Measurements from ENCODE around the gene KRTAP20-1. TPM values are rescaled to one million over a fixed set of nuclear protein-coding genes. Genes with fewer than 3 reads are reported as not detected.

Gene KRTAP20-1
- total RNA-seq, 1 donor from 2014 or later = not detected

DNA sequence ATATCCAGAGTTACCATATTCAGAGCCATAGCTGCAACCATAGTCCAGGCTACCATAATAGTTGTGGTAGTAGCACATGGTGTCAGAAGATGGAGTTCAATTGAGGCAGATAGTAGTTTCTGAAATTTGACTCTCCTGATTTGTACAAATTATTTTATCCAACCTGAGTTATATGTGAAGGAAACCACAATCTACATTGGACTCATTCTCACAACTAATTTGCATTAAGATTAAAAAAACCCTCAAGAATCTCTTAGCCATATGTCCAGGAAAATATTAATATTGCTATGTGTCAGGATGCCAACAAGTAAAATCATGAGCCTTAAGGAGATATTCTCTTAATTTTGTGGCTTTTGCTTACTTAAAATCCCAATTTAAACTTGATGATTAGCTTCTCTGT is 25.9 kb upstream of the KRTAP20-1 start, which contains the start of gene KRTAP22-2:
Gene KRTAP22-2 (minus strand): TSS at position 101 of the 400 bp plus-strand sequence.
- intact Hi-C loops (cut with DNase I) = no loop called here
- H3K9me3 ChIP-seq = no peaks in the 10 kb centered on the region
- H3K4me1 ChIP-seq = no peaks in the 10 kb centered on the region
- ATAC-seq = no peak
- TF ChIP-seq, protein P1, sequence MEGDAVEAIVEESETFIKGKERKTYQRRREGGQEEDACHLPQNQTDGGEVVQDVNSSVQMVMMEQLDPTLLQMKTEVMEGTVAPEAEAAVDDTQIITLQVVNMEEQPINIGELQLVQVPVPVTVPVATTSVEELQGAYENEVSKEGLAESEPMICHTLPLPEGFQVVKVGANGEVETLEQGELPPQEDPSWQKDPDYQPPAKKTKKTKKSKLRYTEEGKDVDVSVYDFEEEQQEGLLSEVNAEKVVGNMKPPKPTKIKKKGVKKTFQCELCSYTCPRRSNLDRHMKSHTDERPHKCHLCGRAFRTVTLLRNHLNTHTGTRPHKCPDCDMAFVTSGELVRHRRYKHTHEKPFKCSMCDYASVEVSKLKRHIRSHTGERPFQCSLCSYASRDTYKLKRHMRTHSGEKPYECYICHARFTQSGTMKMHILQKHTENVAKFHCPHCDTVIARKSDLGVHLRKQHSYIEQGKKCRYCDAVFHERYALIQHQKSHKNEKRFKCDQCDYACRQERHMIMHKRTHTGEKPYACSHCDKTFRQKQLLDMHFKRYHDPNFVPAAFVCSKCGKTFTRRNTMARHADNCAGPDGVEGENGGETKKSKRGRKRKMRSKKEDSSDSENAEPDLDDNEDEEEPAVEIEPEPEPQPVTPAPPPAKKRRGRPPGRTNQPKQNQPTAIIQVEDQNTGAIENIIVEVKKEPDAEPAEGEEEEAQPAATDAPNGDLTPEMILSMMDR (IDR thresholded peaks at IDR 0.05) = no peak
- no peak within 1 kb of the TSS for H3K27ac ChIP-seq
- DNase-seq = no peak
- no peaks in the 10 kb centered on the region for H3K36me3 ChIP-seq
- no peak within 1 kb of the TSS for H3K4me3 ChIP-seq
- no peaks in the 10 kb centered on the region for H3K27me3 ChIP-seq

DNA sequence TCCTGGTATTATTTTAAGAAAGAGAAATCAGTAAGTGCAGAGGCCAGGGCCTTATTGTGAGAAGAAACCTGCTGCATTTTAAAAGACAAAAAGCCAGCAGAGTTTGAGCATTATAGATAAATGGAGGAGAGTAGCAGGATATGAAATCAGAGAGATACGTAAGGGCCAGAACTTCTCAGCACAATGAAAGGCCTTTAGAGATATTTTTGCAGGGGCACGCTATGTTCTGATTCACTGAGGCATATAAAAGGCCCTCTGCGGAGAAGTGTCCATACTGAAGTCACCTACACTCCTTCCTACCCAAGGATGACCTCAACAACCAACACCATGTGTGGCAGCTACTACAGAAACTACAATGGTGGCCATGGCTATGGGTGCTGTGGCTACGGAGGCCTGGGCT is 24.1 kb upstream of the KRTAP20-1 start, which contains the start of gene KRTAP6-3:
Gene KRTAP6-3 (plus strand): TSS at position 301 of the 400 bp plus-strand sequence. CDS start 6 bp downstream, at position 307.
- TF ChIP-seq, protein P1 (IDR thresholded peaks at IDR 0.05) = no peak
- Histone ChIP-seq H3K4me3 (no peak within 1 kb of the TSS), H3K4me1 (no peaks in the 10 kb centered on the region), H3K36me3 (no peaks in the 10 kb centered on the region), H3K9me3 (no peaks in the 10 kb centered on the region), H3K27me3 (no peaks in the 10 kb centered on the region), H3K27ac (no peak within 1 kb of the TSS)
- no peak for DNase-seq
- intact Hi-C loops (cut with DNase I) = no loop called here
- no peak for ATAC-seq

DNA sequence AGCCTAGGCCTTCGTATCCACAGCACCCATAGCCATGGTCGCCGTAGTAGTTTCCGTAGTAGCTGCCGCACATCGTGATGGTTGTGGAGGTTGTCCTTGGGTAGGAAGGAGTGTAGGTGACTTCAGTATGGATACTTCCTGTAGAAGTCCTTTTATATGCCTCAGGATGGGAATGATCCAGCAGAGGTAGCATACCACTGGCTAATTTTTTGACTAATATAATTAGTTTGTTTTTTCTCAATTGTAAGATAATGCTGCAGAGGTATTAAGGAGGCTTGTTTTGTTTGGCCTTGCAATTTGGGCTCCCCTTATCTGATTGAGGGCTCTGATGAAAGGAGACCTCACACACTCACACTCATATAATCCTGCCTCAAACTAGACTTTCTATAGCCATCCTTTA is 17.4 kb upstream of the KRTAP20-1 start, which contains the start of gene KRTAP6-2:
Gene KRTAP6-2 (minus strand): TSS at position 101 of the 400 bp plus-strand sequence. CDS start 28 bp downstream, at position 73.
- ATAC-seq = no peak
- no peaks in the 10 kb centered on the region for H3K36me3 ChIP-seq
- DNase-seq = no peak
- no peaks in the 10 kb centered on the region for H3K4me1 ChIP-seq
- intact Hi-C loops (cut with DNase I) = no loop called here
- no peak within 1 kb of the TSS for H3K4me3 ChIP-seq
- TF ChIP-seq, protein P1 (IDR thresholded peaks at IDR 0.05) = no peak
- H3K27ac ChIP-seq = no peak within 1 kb of the TSS
- no peaks in the 10 kb centered on the region for H3K9me3 ChIP-seq
- no peaks in the 10 kb centered on the region for H3K27me3 ChIP-seq

DNA sequence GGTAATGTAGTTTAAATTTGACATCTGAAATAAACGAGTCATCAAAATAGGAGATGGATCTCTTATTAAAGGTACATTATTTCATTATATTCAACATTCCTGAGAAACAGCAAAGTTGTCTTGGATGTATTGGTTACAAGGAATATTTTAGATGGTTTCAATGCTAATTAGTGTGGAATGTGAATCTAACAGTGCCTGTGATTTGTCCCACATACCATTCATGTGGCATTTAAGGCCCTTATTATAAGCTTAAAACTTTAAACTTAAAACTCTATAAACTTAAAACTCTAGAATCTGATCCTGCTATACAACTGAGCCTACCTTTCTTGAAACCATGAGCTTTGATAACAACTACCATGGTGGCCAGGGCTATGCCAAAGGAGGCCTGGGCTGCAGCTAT is 15.4 kb upstream of the KRTAP20-1 start, which contains the start of gene KRTAP22-1:
Gene KRTAP22-1 (plus strand): TSS at position 301 of the 400 bp plus-strand sequence.
- TF ChIP-seq, protein P1 (IDR thresholded peaks at IDR 0.05) = no peak
- no peaks in the 10 kb centered on the region for H3K9me3 ChIP-seq
- ATAC-seq (no peak), DNase-seq (no peak)
- H3K4me3 ChIP-seq = no peak within 1 kb of the TSS
- H3K4me1 ChIP-seq = no peaks in the 10 kb centered on the region
- intact Hi-C loops (cut with DNase I) = no loop called here
- H3K36me3 ChIP-seq = no peaks in the 10 kb centered on the region
- H3K27ac ChIP-seq = no peak within 1 kb of the TSS
- H3K27me3 ChIP-seq = no peaks in the 10 kb centered on the region

DNA sequence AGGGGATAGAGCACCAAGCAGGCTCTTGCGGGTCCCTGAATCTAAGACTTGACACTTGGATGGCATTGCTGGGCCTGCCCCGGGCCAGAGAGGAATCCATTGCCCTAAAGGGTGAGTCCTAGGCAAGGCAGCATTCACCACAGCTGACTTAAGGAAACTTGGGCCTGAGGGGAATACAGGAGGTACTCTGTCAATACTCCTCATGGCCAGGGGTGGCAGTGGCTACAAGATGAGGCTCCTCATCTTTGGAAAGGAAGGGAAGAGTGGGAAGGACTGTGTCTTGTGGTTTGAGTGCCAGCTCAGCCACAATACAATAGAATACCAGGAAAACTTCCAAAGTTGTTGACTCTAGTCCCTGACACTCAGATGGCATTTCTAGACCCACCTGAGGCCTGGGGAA is 10.3 kb upstream of the KRTAP20-1 start:
- Histone ChIP-seq H3K4me1 (no peaks in the 10 kb centered on the region), H3K36me3 (no peaks in the 10 kb centered on the region), H3K9me3 (no peaks in the 10 kb centered on the region), H3K27me3 (no peaks in the 10 kb centered on the region), H3K4me3 (no peak overlapping the region), H3K27ac (no peak overlapping the region)
- DNase-seq = no peak
- no peak for ATAC-seq
- intact Hi-C loops (cut with DNase I) = no loop called here
- TF ChIP-seq, protein P1 (IDR thresholded peaks at IDR 0.05) = no peak

DNA sequence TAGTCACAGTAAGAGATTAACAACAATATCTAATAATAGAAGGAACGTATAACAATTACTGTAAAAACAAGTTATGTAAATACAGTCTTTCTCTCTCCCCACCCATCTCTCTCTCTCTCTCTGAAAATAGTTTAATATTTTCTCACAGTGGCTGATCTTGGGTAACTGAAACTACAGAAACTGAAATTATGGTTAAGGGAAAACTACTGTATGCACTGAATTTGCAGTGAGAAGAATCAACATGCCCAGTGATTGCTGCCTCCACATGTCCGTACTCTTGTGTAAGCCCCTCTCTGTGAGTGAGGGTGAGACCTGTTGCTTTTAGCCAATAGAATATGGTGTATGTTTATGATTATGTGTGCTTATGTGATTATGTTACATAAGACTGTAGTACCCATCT is 4.1 kb upstream of the KRTAP20-1 start:
- intact Hi-C loops (cut with DNase I) = no loop called here
- DNase-seq = no peak
- no peaks in the 10 kb centered on the region for H3K9me3 ChIP-seq
- H3K27me3 ChIP-seq = no peaks in the 10 kb centered on the region
- H3K4me3 ChIP-seq = no peak overlapping the region
- ATAC-seq = no peak
- H3K27ac ChIP-seq = no peak overlapping the region
- H3K4me1 ChIP-seq = no peaks in the 10 kb centered on the region
- no peaks in the 10 kb centered on the region for H3K36me3 ChIP-seq
- TF ChIP-seq, protein P1 (IDR thresholded peaks at IDR 0.05) = no peak
